GM12878 (cell line): Measurements from ENCODE around the gene KRTAP10-6. TPM values are rescaled to one million over a fixed set of nuclear protein-coding genes. Genes with fewer than 3 reads are reported as not detected.

Experiments
- ATAC-seq: fragments of 200-7000 bp; cut with Tn5 transposase; 3 replicates; pipeline ENCODE4 v1.9.1; 2020; ENCODE audit warnings: mild to moderate bottlenecking, moderate library complexity
- BruUV-seq: library from RNA; stranded (reverse); fragments of 400-500 nt; replicated peaks from 2 replicates; lab custom pipeline; 2021; lab: Mats Ljungman, UMichigan
- CTCF ChIA-PET: fragments of 300-600 bp; sonication (Branson Sonifier 250); formaldehyde crosslinking; extraction: SDS; loops from one replicate; lab custom pipeline; 2021; ENCODE audit warnings: inconsistent platforms; lab: Yijun Ruan, JAX
- POLR2A ChIA-PET: fragments of 350-600 bp; formaldehyde crosslinking; extraction: SDS; loops from one replicate; lab custom pipeline; 2021; ENCODE audit warnings: inconsistent platforms; lab: Charles Lee
- RAD21 ChIA-PET: fragments of 300-600 bp; sonication (Branson Sonifier 250); formaldehyde crosslinking; loops from one replicate; lab custom pipeline; 2023; ENCODE audit warnings: antibody characterized with exemption; ENCODE audit not compliant: unreplicated experiment; lab: Charles Lee
- SMC1A ChIA-PET: fragments of 300-600 bp; sonication (Branson Sonifier 250); formaldehyde crosslinking; loops from one replicate; lab custom pipeline; 2023; ENCODE audit not compliant: unreplicated experiment, uncharacterized antibody; lab: Charles Lee
- DNase-seq: peaks from one replicate; pipeline ENCODE4 v3.0.0-alpha.2; 2011; ENCODE audit warnings: low read depth, low spot score
- FAIRE-seq: peaks from 3 replicates; lab custom pipeline; 2011; peaks lifted over from hg19 to GRCh38; lab: Jason Lieb, UNC
- H2AFZ ChIP-seq: 2 replicates; pipeline ENCODE4 v1.6.0; 2011; ENCODE audit warnings: low read depth, low read length, control low read depth; ENCODE audit not compliant: control insufficient read depth
- H3K27ac ChIP-seq: 2 replicates; pipeline ENCODE4 v1.5.1; 2011; ENCODE audit warnings: control low read depth; ENCODE audit not compliant: control insufficient read depth, insufficient read depth
- H3K27me3 ChIP-seq, 2 experiments: replicated peaks in 1 of 2; 2 replicates each; pipeline versions ENCODE4 v1.6.0 to v1.6.1; 2011; ENCODE audit warnings: low read length in 1 of 2; ENCODE audit not compliant: control insufficient read depth in 2 of 2, insufficient read depth in 2 of 2
- H3K36me3 ChIP-seq, 2 experiments: 2 replicates each; pipeline ENCODE4 v1.5.1; 2011; ENCODE audit warnings: low read length in 1 of 2; ENCODE audit not compliant: control insufficient read depth in 2 of 2, insufficient read depth in 2 of 2
- H3K4me1 ChIP-seq: 2 replicates; pipeline ENCODE4 v1.6.1; 2011; ENCODE audit warnings: mild to moderate bottlenecking, low read length, moderate library complexity, mixed read lengths; ENCODE audit not compliant: control insufficient read depth, insufficient read depth
- H3K4me2 ChIP-seq: 2 replicates; pipeline ENCODE4 v1.6.0; 2011; ENCODE audit warnings: control low read depth; ENCODE audit not compliant: control insufficient read depth, insufficient read depth
- H3K4me3 ChIP-seq: fragments of 200-600 bp; sonication (generic); 2 replicates; pipeline ENCODE4 v1.5.1; 2016
- H3K79me2 ChIP-seq: 2 replicates; pipeline ENCODE4 v1.6.0; 2011; ENCODE audit warnings: low read length; ENCODE audit not compliant: control insufficient read depth, insufficient read depth
- H3K9ac ChIP-seq: 2 replicates; pipeline ENCODE4 v1.8.0; 2011; ENCODE audit warnings: low read length, control low read depth, mixed read lengths; ENCODE audit not compliant: control insufficient read depth, insufficient read depth
- H3K9me3 ChIP-seq: replicated peaks from 3 replicates; pipeline ENCODE4 v1.5.1; 2011; ENCODE audit warnings: mild to moderate bottlenecking, low read length; ENCODE audit not compliant: control insufficient read depth, insufficient read depth
- H4K20me1 ChIP-seq: 2 replicates; pipeline ENCODE4 v1.6.0; 2011; ENCODE audit not compliant: control insufficient read depth, insufficient read depth
- BHLHE40 ChIP-seq, 2 experiments: fragments of 450-650 bp in 1 of 2; IDR thresholded peaks; 2 replicates each; pipeline ENCODE4 v1.6.1; 2011 to 2017; ENCODE audit warnings: low read depth in 2 of 2, borderline replicate concordance in 1 of 2, improper control_type of control experiment in 1 of 2, low read length in 1 of 2, mild to moderate bottlenecking in 1 of 2
- BRCA1 ChIP-seq: IDR thresholded peaks from 2 replicates; pipeline ENCODE4 v1.6.1; 2011; ENCODE audit warnings: low read depth, low read length, improper control_type of control experiment
- CBFB ChIP-seq: IDR thresholded peaks from 2 replicates; pipeline ENCODE4 v1.6.1; 2016; ENCODE audit warnings: antibody characterized with exemption, low read depth
- CHD2 ChIP-seq: IDR thresholded peaks from 2 replicates; pipeline ENCODE4 v1.6.1; 2011; ENCODE audit warnings: low read depth, low read length, improper control_type of control experiment, borderline replicate concordance
- CREB1 ChIP-seq: IDR thresholded peaks from 2 replicates; pipeline ENCODE4 v1.6.1; 2012; ENCODE audit warnings: low read depth, mild to moderate bottlenecking, inconsistent platforms
- CREM ChIP-seq: IDR thresholded peaks from 2 replicates; pipeline ENCODE4 v1.6.1; 2014; ENCODE audit warnings: antibody characterized with exemption, low read depth
- IRF4 ChIP-seq: IDR thresholded peaks from 2 replicates; pipeline ENCODE4 v1.6.1; 2011; ENCODE audit warnings: low read depth, low read length
- JUNB ChIP-seq: IDR thresholded peaks from 2 replicates; pipeline ENCODE4 v1.6.1; 2016; ENCODE audit warnings: antibody characterized with exemption, mild to moderate bottlenecking
- NBN ChIP-seq: fragments of 450-650 bp; IDR thresholded peaks from 2 replicates; pipeline ENCODE4 v1.6.1; 2016
- RAD21 ChIP-seq: IDR thresholded peaks from 2 replicates; pipeline ENCODE4 v1.6.1; 2011; ENCODE audit warnings: mild to moderate bottlenecking, low read depth, low read length, moderate library complexity; ENCODE audit not compliant: insufficient read depth
- RUNX3 ChIP-seq: IDR thresholded peaks from 2 replicates; pipeline ENCODE4 v1.6.1; 2012; ENCODE audit warnings: low read length, inconsistent platforms
- SMAD1 ChIP-seq: fragments of 450-650 bp; IDR thresholded peaks from 2 replicates; pipeline ENCODE4 v1.6.1; 2018; ENCODE audit warnings: mild to moderate bottlenecking, low read depth; ENCODE audit not compliant: partially characterized antibody
- SPI1 ChIP-seq: IDR thresholded peaks from 2 replicates; pipeline ENCODE4 v1.6.1; 2011; ENCODE audit warnings: low read depth, mild to moderate bottlenecking, low read length, moderate library complexity, borderline replicate concordance; ENCODE audit not compliant: insufficient read depth
- TCF3 ChIP-seq: IDR thresholded peaks from 2 replicates; pipeline ENCODE4 v1.6.1; 2012; ENCODE audit warnings: low read depth, mild to moderate bottlenecking, low read length, borderline replicate concordance; ENCODE audit not compliant: insufficient read depth
- TCF7 ChIP-seq: IDR thresholded peaks from 2 replicates; pipeline ENCODE4 v1.6.1; 2014; ENCODE audit warnings: antibody characterized with exemption, borderline replicate concordance
- USF2 ChIP-seq: IDR thresholded peaks from 2 replicates; pipeline ENCODE4 v1.6.1; 2011; ENCODE audit warnings: low read depth, low read length, improper control_type of control experiment, borderline replicate concordance
- ZNF622 ChIP-seq: fragments of 450-650 bp; IDR thresholded peaks from 2 replicates; pipeline ENCODE4 v1.6.1; 2017; ENCODE audit warnings: mild to moderate bottlenecking, inconsistent platforms
- WGBS: methylation state at CpG from one replicate; pipeline ENCODE4 v1.1.6; 2016; ENCODE audit warnings: low lambda C conversion rate; ENCODE audit not compliant: insufficient replicate concordance, insufficient coverage; ENCODE audit errors: missing lambda C conversion rate; 5-methylcytosine and 5-hydroxymethylcytosine counted together
- in situ Hi-C: fragments of 300-500 bp; cut with MboI; formaldehyde crosslinking; loops from 9 replicates; pipeline ENCODE4 v1.14.3; 2018; ENCODE audit warnings: mixed read lengths
- intact Hi-C: fragments of 100-400 bp; cut with micrococcal nuclease; formaldehyde crosslinking; loops from one replicate; pipeline ENCODE4 v1.14.2; 2022; ENCODE audit not compliant: unreplicated experiment
- polyA plus RNA-seq, 11 experiments: library from polyadenylated mRNA; depleted of rRNA in 4 of 11; unstranded in 6 of 11; stranded (reverse) in 5 of 11; fragments of >200 nt; fragmentation: Nextera tagmentation in 4 of 11; fragmentation: Illumina TruSeq in 1 of 11; extraction: Ambion mirVana in 4 of 11; extraction: Trizol in 1 of 11; gene quantifications; 1 replicate in 1 of 11; 2 replicates in 10 of 11; pipeline versions ENCODE4 v1.2.1 to v1.2.3, GENCODE V29; 2011 to 2016; ENCODE audit warnings: inconsistent platforms in 2 of 11, missing spikeins in 2 of 11, low read depth in 1 of 11
- total RNA-seq, 4 experiments: library from RNA; depleted of rRNA in 3 of 4; stranded (reverse); fragments of >200 nt in 3 of 4; fragmentation: Illumina TruSeq in 1 of 4; extraction: Trizol in 1 of 4; gene quantifications; 2 replicates each; pipeline versions ENCODE4 v1.2.1 to v1.2.3, GENCODE V29; 2013 to 2021
- TF ChIP-seq, protein P1 (sequence below): fragments of 450-650 bp; formaldehyde crosslinking; IDR thresholded peaks from 2 replicates; pipeline ENCODE4 v1.5.0; 2022; ENCODE audit warnings: mild to moderate bottlenecking, missing genetic modification characterization
- TF ChIP-seq, protein P2 (sequence below): fragments of 450-650 bp; IDR thresholded peaks from 2 replicates; pipeline ENCODE4 v1.6.1; 2017; ENCODE audit warnings: borderline replicate concordance

The KRTAP10-6 gene
- total and polyA plus RNA-seq, 10 of the 15 experiments (the other 5 are each of a cell fraction or from before 2014, with no cell fraction given) = not detected

DNA sequence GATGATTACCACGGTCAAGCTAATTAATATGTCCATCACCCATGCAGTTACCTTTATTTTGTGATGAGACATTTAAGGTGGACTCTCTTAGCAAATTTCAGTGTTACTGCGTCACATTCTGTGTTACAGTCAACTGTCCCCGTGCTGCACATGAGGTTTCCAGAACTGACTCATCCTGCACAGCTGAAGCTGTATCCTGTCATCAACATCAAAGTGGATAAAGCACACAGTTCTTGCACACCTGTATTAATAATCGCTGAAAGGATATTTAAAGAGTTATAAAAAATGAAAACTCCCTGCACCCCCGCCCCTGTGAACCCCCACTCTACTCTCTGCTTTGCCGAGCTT, 8.5 kb downstream of the KRTAP10-6 start:
- H3K9me3 ChIP-seq = peaks cover 4% of the 10 kb centered on the region; the same call in 2 of the 3 replicates
- ChIA-PET POLR2A (no interaction called here), CTCF (no interaction called here), RAD21 (no interaction called here), SMC1A (no interaction called here)
- H3K4me2 ChIP-seq = no peak overlapping the region
- H4K20me1 ChIP-seq = no peaks in the 10 kb centered on the region
- intact Hi-C loops (no loop called here), in situ Hi-C loops (no loop called here)
- no peaks in the 10 kb centered on the region for H3K4me1 ChIP-seq
- no peak overlapping the region for H3K9ac ChIP-seq
- 11% methylated on average over 6 of the region's 6 CpGs for WGBS
- BruUV-seq = no TSS peak
- no peak overlapping the region for H2AFZ ChIP-seq
- ATAC-seq = peak; percentile 23; the same call in 1 of the 3 replicates
- H3K4me3 ChIP-seq = no peak overlapping the region
- no peaks in the 10 kb centered on the region for H3K27me3 ChIP-seq
- no peak for FAIRE-seq
- no peaks in the 10 kb centered on the region for H3K79me2 ChIP-seq
- no peak overlapping the region for H3K27ac ChIP-seq
- no peaks in the 10 kb centered on the region for H3K36me3 ChIP-seq
- TF ChIP-seq BRCA1 (no peak), IRF4 (peak; percentile 55; the same call in 1 of the 2 replicates), ZNF622 (no peak), CHD2 (no peak), JUNB (peak; percentile 70), RAD21 (no peak), SMAD1 (no peak), TCF7 (peak; percentile 80), NBN (no peak), BHLHE40 (IDR thresholded peaks at IDR 0.05; ENCODE audit: borderline replicate concordance in 1 of 2, low read depth in 2 of 2, low read length in 1 of 2) (peak in 1 of 2 experiments; percentile 34; a peak in 2 of 4 replicates), CREB1 (peak; percentile 53; the same call in 1 of the 2 replicates), USF2 (no peak), RUNX3 (peak; percentile 28; the same call in 1 of the 2 replicates), CREM (peak; percentile 69; the same call in 1 of the 2 replicates), SPI1 (no peak), TCF3 (no peak), CBFB (no peak)
- TF ChIP-seq, protein P1, sequence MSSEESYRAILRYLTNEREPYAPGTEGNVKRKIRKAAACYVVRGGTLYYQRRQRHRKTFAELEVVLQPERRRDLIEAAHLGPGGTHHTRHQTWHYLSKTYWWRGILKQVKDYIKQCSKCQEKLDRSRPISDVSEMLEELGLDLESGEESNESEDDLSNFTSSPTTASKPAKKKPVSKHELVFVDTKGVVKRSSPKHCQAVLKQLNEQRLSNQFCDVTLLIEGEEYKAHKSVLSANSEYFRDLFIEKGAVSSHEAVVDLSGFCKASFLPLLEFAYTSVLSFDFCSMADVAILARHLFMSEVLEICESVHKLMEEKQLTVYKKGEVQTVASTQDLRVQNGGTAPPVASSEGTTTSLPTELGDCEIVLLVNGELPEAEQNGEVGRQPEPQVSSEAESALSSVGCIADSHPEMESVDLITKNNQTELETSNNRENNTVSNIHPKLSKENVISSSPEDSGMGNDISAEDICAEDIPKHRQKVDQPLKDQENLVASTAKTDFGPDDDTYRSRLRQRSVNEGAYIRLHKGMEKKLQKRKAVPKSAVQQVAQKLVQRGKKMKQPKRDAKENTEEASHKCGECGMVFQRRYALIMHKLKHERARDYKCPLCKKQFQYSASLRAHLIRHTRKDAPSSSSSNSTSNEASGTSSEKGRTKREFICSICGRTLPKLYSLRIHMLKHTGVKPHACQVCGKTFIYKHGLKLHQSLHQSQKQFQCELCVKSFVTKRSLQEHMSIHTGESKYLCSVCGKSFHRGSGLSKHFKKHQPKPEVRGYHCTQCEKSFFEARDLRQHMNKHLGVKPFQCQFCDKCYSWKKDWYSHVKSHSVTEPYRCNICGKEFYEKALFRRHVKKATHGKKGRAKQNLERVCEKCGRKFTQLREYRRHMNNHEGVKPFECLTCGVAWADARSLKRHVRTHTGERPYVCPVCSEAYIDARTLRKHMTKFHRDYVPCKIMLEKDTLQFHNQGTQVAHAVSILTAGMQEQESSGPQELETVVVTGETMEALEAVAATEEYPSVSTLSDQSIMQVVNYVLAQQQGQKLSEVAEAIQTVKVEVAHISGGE (CRISPR knock-in tag) = peak; percentile 69
- TF ChIP-seq, protein P2, sequence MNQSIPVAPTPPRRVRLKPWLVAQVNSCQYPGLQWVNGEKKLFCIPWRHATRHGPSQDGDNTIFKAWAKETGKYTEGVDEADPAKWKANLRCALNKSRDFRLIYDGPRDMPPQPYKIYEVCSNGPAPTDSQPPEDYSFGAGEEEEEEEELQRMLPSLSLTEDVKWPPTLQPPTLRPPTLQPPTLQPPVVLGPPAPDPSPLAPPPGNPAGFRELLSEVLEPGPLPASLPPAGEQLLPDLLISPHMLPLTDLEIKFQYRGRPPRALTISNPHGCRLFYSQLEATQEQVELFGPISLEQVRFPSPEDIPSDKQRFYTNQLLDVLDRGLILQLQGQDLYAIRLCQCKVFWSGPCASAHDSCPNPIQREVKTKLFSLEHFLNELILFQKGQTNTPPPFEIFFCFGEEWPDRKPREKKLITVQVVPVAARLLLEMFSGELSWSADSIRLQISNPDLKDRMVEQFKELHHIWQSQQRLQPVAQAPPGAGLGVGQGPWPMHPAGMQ = no peak
- DNase-seq = no peak
